Activated T-cell treated with anti-CD3 and anti-CD28 coated beads, Interleukin-2, amount 50 U/mL, for 4 hours (primary cell): ENCODE data around the gene MRPL17. TPM values are rescaled to one million over a fixed set of nuclear protein-coding genes. Genes with fewer than 3 reads are reported as not detected.
"Not testable (repeated sequence)": the region's sequence is repeated elsewhere in the genome, so short reads cannot be mapped to it uniquely, and the experiment has no call there.

Experiments used
- ATAC-seq, 2 donors: fragments of 200-7000 bp; cut with Tn5 transposase; one replicate each; pipeline ENCODE4 v1.10.0; 2021
- DNase-seq: peaks from one replicate; pipeline ENCODE4 v3.0.0-alpha.2; 2020
- H3K27me3 Mint-ChIP-seq: one replicate; pipeline ENCODE4 v1.8.0; 2021; ENCODE audit warnings: low read depth, mixed read lengths
- H3K36me3 Mint-ChIP-seq: one replicate; pipeline ENCODE4 v1.8.0; 2022; ENCODE audit warnings: mixed read lengths; ENCODE audit not compliant: insufficient read depth
- H3K4me1 Mint-ChIP-seq: one replicate; pipeline ENCODE4 v1.8.0; 2021; ENCODE audit warnings: low read depth, mixed read lengths
- H3K4me3 Mint-ChIP-seq: one replicate; pipeline ENCODE4 v1.8.0; 2021; ENCODE audit warnings: mild to moderate bottlenecking, moderate library complexity, mixed read lengths
- H3K9me3 Mint-ChIP-seq: one replicate; pipeline ENCODE4 v1.8.0; 2021; ENCODE audit warnings: mixed read lengths
- total RNA-seq, 3 donors: library from RNA; stranded (reverse); gene quantifications; one replicate each; pipeline ENCODE4 v1.2.1, GENCODE V29; 2021

MRPL17 gene
- total RNA-seq, 3 donors from 2014 or later: 149 to 162 (median 156) TPM

GRCh38 chr11:6694229-6694535 is 11.0 kb upstream of the MRPL17 start:
- H3K4me3 Mint-ChIP-seq: no peak overlapping the region
- DNase-seq: no peak
- H3K36me3 Mint-ChIP-seq: peaks cover 8% of the 10 kb centered on the region
- H3K9me3 Mint-ChIP-seq: no peaks in the 10 kb centered on the region
- ATAC-seq: no peak
- peaks cover 32% of the 10 kb centered on the region for H3K4me1 Mint-ChIP-seq
- H3K27me3 Mint-ChIP-seq: no peaks in the 10 kb centered on the region

- Mint-ChIP-seq H3K4me3 (no peak overlapping the region), H3K9me3 (no peaks in the 10 kb centered on the region), H3K36me3 (peaks cover 7% of the 10 kb centered on the region), H3K4me1 (peaks cover 32% of the 10 kb centered on the region), H3K27me3 (no peaks in the 10 kb centered on the region)
- DNase-seq: peak; percentile 46
- ATAC-seq: peak; percentile 79 to 88
Observed at GRCh38 chr11:6693342-6694228, 10.4 kb upstream of the MRPL17 start.

- Mint-ChIP-seq H3K36me3 (no peaks in the 10 kb centered on the region), H3K27me3 (no peaks in the 10 kb centered on the region), H3K4me1 (peaks cover 32% of the 10 kb centered on the region), H3K9me3 (no peaks in the 10 kb centered on the region), H3K4me3 (no peak overlapping the region)
- ATAC-seq (no peak), DNase-seq (no peak)
Observed at GRCh38 chr11:6692128-6692527, 9.0 kb upstream of the MRPL17 start.

DNA sequence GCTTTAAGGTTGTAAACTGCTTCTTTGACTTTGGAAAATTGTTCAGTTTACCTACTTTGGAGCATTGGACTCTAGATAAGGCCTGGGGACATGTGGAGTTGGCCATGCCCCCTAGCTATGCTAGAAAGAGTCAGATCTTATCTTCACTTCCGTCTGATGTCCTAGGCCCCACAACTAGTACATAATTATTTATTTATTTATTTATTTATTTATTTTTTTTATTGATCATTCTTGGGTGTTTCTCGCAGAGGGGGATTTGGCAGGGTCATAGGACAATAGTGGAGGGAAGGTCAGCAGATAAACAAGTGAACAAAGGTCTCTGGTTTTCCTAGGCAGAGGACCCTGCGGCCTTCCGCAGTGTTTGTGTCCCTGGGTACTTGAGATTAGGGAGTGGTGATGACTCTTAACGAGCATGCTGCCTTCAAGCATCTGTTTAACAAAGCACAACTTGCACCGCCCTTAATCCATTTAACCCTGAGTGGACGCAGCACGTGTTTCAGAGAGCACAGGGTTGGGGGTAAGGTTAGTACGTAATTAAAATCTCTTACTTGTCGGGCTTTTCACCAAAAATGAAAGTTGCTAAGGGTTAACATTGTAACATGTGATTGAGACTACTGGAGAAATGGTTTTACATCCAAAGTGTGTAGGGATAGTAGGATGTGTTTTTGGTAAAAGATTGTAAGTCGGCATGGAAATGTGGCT is 7.4 kb upstream of the MRPL17 start:
- not testable (repeated sequence) for H3K4me3 Mint-ChIP-seq, H3K9me3 Mint-ChIP-seq, H3K27me3 Mint-ChIP-seq, H3K36me3 Mint-ChIP-seq, DNase-seq, ATAC-seq
- peaks cover 29% of the 10 kb centered on the region for H3K4me1 Mint-ChIP-seq

GRCh38 chr11:6687876-6688275 is 4.7 kb upstream of the MRPL17 start:
- Mint-ChIP-seq H3K4me3 (no peak overlapping the region), H3K36me3 (no peaks in the 10 kb centered on the region), H3K4me1 (peaks cover 10% of the 10 kb centered on the region), H3K9me3 (no peaks in the 10 kb centered on the region), H3K27me3 (no peaks in the 10 kb centered on the region)
- DNase-seq (no peak), ATAC-seq (no peak)

- Mint-ChIP-seq H3K9me3 (no peaks in the 10 kb centered on the region), H3K27me3 (no peaks in the 10 kb centered on the region), H3K4me1 (peaks cover 20% of the 10 kb centered on the region), H3K36me3 (peaks cover 9% of the 10 kb centered on the region), H3K4me3 (no peak overlapping the region)
- ATAC-seq: no peak
- DNase-seq: no peak
Observed at GRCh38 chr11:6686006-6686405, 2.9 kb upstream of the MRPL17 start.

DNA sequence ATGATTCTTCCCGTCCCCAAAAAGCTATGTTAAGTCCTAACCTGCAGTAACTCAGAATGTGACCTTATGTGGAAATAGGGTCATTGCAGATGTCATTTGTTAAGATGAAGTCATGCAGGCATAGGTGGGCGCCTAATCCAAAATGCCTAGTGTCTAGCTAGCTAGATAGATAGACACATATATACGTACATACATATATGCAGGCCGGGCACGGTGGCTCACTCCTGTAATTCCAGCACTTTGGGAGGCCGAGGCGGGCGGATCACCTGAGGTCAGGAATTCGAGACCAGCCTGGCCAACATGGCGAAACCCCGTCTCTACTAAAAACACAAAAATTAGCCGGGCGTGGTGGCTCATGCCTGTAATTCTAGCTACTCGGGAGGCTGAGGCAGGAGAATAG is 928 bp upstream of the MRPL17 start:
- peaks cover 21% of the 10 kb centered on the region for H3K36me3 Mint-ChIP-seq
- peaks cover 26% of the 10 kb centered on the region for H3K4me1 Mint-ChIP-seq
- peak overlapping the region; percentile 99 for H3K4me3 Mint-ChIP-seq
- not testable (repeated sequence) for H3K9me3 Mint-ChIP-seq, H3K27me3 Mint-ChIP-seq, ATAC-seq, DNase-seq

DNA sequence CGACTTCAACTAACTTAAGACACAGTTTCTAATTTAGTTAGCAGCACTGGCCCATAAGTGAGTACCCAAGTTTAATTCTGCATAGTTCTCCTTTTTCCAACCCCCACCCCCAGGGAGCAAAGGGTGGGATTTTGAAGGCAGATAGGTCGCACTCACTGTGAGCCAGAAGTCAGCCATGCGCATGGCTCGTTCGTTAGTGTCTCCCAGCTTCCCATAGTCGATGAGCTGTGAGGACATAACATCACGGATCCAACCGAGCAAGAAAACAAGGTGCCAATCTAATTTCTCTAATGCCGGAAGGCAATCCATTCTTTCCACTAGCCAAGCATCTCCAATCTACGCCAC is 577 bp downstream of the MRPL17 start:
- no peak for DNase-seq
- peak; percentile 6 to 7 for ATAC-seq
- no peaks in the 10 kb centered on the region for H3K27me3 Mint-ChIP-seq
- H3K4me1 Mint-ChIP-seq: peaks cover 26% of the 10 kb centered on the region
- H3K9me3 Mint-ChIP-seq: no peaks in the 10 kb centered on the region
- peak overlapping the region; percentile 99 for H3K4me3 Mint-ChIP-seq
- H3K36me3 Mint-ChIP-seq: peaks cover 24% of the 10 kb centered on the region

DNA sequence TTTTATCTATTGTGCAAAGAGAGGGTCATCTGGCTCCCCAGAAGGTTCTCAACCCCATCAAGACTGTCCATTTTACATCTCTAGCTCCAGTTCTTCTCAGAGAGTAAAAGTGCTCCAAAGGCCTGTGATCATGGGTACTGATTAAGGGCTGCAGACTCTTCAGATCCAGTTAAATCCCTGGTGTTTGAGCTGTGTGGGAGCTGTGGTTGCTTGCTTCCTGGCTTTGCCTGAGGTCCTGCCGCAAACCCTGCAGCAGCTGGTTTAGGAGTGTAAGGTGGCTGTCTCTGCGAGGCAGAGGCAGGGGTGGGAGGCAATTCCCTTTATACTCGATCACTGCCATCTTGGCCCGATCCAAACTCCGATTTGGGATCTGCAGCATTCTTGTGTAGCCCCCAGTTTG is 1.2 kb downstream of the MRPL17 start:
- H3K27me3 Mint-ChIP-seq: no peaks in the 10 kb centered on the region
- H3K4me3 Mint-ChIP-seq: peak overlapping the region; percentile 99
- peaks cover 24% of the 10 kb centered on the region for H3K36me3 Mint-ChIP-seq
- ATAC-seq: no peak
- no peaks in the 10 kb centered on the region for H3K9me3 Mint-ChIP-seq
- H3K4me1 Mint-ChIP-seq: peaks cover 26% of the 10 kb centered on the region
- no peak for DNase-seq

GRCh38 chr11:6681505-6681904 is 1.6 kb downstream of the MRPL17 start:
- no peak for ATAC-seq
- Mint-ChIP-seq H3K4me1 (peaks cover 26% of the 10 kb centered on the region), H3K27me3 (no peaks in the 10 kb centered on the region), H3K9me3 (no peaks in the 10 kb centered on the region), H3K36me3 (peaks cover 24% of the 10 kb centered on the region), H3K4me3 (peak overlapping the region; percentile 99)
- DNase-seq: no peak

DNA sequence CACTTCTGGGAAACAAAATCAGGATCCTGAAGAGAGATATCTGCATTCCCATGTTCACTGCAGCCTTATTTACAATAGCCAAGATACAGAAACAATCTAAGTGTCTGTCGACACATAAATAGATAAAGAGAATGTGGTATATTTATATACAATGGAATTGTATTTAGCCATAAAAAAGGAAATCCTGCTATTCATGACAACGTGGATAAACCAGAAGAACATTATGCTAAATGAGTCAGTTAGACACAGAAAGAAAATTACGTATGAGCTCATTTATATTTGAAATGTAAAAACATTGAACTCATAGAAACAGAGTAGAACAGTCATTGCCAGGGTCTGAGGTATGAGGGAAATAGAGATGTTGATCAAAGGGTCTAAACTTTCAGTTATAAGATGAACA is 6.1 kb downstream of the MRPL17 start:
- Mint-ChIP-seq H3K36me3 (peaks cover 23% of the 10 kb centered on the region), H3K27me3 (no peaks in the 10 kb centered on the region), H3K9me3 (no peaks in the 10 kb centered on the region), H3K4me3 (no peak overlapping the region), H3K4me1 (peaks cover 45% of the 10 kb centered on the region)
- ATAC-seq: no peak
- no peak for DNase-seq

DNA sequence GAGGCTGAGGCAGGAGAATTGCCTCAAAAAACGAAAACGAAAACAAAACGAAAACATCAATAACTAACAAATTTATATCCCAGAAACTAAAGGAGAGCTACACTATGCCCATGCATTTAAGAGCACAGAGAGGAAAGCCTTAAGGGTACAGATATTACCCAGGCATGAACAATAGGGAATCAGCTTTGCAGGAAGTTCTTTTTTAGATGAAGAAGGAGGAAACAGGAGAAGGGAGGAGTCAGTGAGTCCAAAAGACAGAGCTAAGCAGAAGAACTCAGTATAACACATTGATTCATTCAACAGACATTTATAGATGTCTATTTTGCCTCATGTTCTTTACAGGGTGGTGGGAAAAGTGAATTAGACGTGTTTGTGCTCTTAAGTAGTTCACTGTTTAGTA is 8.3 kb downstream of the MRPL17 start:
- no peak for ATAC-seq
- Mint-ChIP-seq H3K4me3 (no peak overlapping the region), H3K36me3 (peaks cover 11% of the 10 kb centered on the region)

GRCh38 chr11:6674219-6674597 is 8.9 kb downstream of the MRPL17 start:
- DNase-seq (no peak), ATAC-seq (no peak)
- no peaks in the 10 kb centered on the region for H3K27me3 Mint-ChIP-seq
- H3K9me3 Mint-ChIP-seq: no peaks in the 10 kb centered on the region
- H3K4me1 Mint-ChIP-seq: peaks cover 54% of the 10 kb centered on the region
- H3K4me3 Mint-ChIP-seq: no peak overlapping the region
- H3K36me3 Mint-ChIP-seq: peaks cover 6% of the 10 kb centered on the region

More for the DNA sequence above, 8.3 kb downstream of the MRPL17 start:
- Mint-ChIP-seq H3K4me1 (peaks cover 53% of the 10 kb centered on the region), H3K9me3 (no peaks in the 10 kb centered on the region), H3K27me3 (no peaks in the 10 kb centered on the region)
- no peak for DNase-seq

GRCh38 chr11:6673523-6674218 is 9.5 kb downstream of the MRPL17 start:
- peaks cover 4% of the 10 kb centered on the region for H3K36me3 Mint-ChIP-seq
- DNase-seq (no peak), ATAC-seq (no peak)
- no peak overlapping the region for H3K4me3 Mint-ChIP-seq
- H3K4me1 Mint-ChIP-seq: peaks cover 52% of the 10 kb centered on the region
- no peaks in the 10 kb centered on the region for H3K9me3 Mint-ChIP-seq
- H3K27me3 Mint-ChIP-seq: no peaks in the 10 kb centered on the region
